Measurements from ENCODE around the gene SETBP1.

DNA sequence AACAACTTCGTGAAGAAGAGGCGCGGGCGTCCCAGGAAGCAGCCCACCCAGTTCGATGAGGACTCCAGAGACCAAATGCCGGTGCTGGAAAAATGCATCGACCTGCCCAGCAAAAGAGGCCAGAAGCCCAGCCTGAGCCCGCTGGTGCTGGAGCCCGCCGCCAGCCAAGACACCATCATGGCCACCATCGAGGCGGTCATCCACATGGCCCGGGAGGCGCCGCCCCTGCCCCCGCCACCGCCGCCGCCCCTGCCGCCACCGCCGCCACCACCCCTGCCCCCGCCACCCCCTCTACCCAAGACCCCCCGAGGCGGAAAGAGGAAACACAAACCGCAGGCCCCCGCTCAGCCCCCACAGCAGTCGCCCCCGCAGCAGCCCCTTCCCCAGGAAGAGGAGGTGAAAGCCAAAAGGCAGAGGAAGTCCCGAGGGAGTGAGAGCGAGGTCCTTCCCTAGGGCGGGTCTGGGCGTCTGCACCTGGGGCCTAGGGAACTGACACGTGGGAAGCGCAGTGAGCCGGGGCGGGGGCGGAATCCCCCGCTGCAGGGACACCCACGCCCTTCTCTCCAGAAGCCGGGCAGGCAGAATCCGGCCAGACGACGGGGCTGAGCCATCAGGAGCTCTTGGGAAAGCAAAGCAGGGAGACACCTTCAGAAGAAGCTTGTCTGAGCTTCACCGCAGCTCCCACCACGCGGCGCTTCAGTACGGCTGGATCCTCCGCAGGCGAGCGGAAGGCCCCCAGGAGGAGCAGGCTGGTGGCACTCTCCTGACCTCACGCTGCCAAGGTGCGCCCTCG lies 382.8 kb downstream of the SETBP1 start:
- TF ChIP-seq POLR2A (IDR thresholded peaks at IDR 0.05) (no peak), EP300 (IDR thresholded peaks at IDR 0.05) (no peak)
- TF ChIP-seq, protein P1, sequence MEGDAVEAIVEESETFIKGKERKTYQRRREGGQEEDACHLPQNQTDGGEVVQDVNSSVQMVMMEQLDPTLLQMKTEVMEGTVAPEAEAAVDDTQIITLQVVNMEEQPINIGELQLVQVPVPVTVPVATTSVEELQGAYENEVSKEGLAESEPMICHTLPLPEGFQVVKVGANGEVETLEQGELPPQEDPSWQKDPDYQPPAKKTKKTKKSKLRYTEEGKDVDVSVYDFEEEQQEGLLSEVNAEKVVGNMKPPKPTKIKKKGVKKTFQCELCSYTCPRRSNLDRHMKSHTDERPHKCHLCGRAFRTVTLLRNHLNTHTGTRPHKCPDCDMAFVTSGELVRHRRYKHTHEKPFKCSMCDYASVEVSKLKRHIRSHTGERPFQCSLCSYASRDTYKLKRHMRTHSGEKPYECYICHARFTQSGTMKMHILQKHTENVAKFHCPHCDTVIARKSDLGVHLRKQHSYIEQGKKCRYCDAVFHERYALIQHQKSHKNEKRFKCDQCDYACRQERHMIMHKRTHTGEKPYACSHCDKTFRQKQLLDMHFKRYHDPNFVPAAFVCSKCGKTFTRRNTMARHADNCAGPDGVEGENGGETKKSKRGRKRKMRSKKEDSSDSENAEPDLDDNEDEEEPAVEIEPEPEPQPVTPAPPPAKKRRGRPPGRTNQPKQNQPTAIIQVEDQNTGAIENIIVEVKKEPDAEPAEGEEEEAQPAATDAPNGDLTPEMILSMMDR (IDR thresholded peaks at IDR 0.05), result no peak
